ENCODE measurements around the gene GLUL.

- TF ChIP-seq CTCF (IDR thresholded peaks at IDR 0.05), result no peak
- TF ChIP-seq POLR2A (IDR thresholded peaks at IDR 0.05), result no peak
Measured at GRCh38 chr1:182339684-182340083, 51.9 kb downstream of the GLUL start.

All from breast epithelium (tissue), 3 donors.